IMR-90 (cell line): ENCODE data around the gene FLOT2. TPM values are rescaled to one million over a fixed set of nuclear protein-coding genes. Genes with fewer than 3 reads are reported as not detected.

Experiments used
- ATAC-seq: fragments of 200-7000 bp; cut with Tn5 transposase; 2 replicates; pipeline ENCODE4 v1.9.1; 2020; ENCODE audit warnings: low read depth, mild to moderate bottlenecking, moderate library complexity
- BruUV-seq: library from RNA; stranded (reverse); fragments of 400-500 nt; replicated peaks from 2 replicates; lab custom pipeline; 2021; lab: Mats Ljungman, UMichigan
- CTCF ChIA-PET: fragments of 300-600 bp; formaldehyde crosslinking; extraction: SDS; loops from one replicate; lab custom pipeline; 2021; ENCODE audit warnings: antibody characterized with exemption; lab: Yijun Ruan, JAX
- POLR2A ChIA-PET: fragments of 300-600 bp; sonication (Branson Sonifier 250); formaldehyde crosslinking; loops from one replicate; lab custom pipeline; 2022; ENCODE audit warnings: antibody characterized with exemption; ENCODE audit not compliant: unreplicated experiment; lab: Charles Lee
- DNase-seq: peaks from one replicate; pipeline ENCODE4 v3.0.0; 2013
- H2AFZ ChIP-seq: replicated peaks from 2 replicates; pipeline ENCODE3; 2013; ENCODE audit warnings: low read length, mild to moderate bottlenecking; ENCODE audit not compliant: poor library complexity
- H2AK5ac ChIP-seq: 2 replicates; pipeline ENCODE4 v1.6.1; 2013; ENCODE audit warnings: low read depth, low read length, inconsistent platforms
- H2AK9ac ChIP-seq: replicated peaks from 2 replicates; pipeline ENCODE3; 2013; ENCODE audit warnings: mild to moderate bottlenecking, low read depth, low read length, moderate library complexity; ENCODE audit not compliant: poor library complexity
- H2BK120ac ChIP-seq: 2 replicates; pipeline ENCODE4 v1.6.1; 2013; ENCODE audit warnings: low read depth, low read length, inconsistent platforms
- H2BK15ac ChIP-seq: 3 replicates; pipeline ENCODE4 v1.6.1; 2013; ENCODE audit warnings: low read depth, low read length, inconsistent platforms
- H2BK20ac ChIP-seq: 2 replicates; pipeline ENCODE4 v1.6.1; 2013; ENCODE audit warnings: low read depth, mild to moderate bottlenecking, inconsistent platforms, low read length, moderate library complexity
- H2BK5ac ChIP-seq: 2 replicates; pipeline ENCODE4 v1.6.1; 2013; ENCODE audit warnings: mild to moderate bottlenecking, low read depth, low read length, inconsistent platforms; ENCODE audit not compliant: poor library complexity, severe bottlenecking
- H3K14ac ChIP-seq: replicated peaks from 2 replicates; pipeline ENCODE4 v1.6.1; 2013; ENCODE audit warnings: low read depth, low read length, inconsistent platforms
- H3K18ac ChIP-seq: 2 replicates; pipeline ENCODE4 v1.6.1; 2013; ENCODE audit warnings: low read depth, low read length, control low read depth
- H3K23ac ChIP-seq: 2 replicates; pipeline ENCODE4 v1.6.1; 2013; ENCODE audit warnings: low read depth, low read length, inconsistent platforms
- H3K27ac ChIP-seq: 2 replicates; pipeline ENCODE4 v1.5.1; 2013; ENCODE audit warnings: mild to moderate bottlenecking, control low read depth, low read length; ENCODE audit not compliant: insufficient read depth
- H3K27me3 ChIP-seq: 2 replicates; pipeline ENCODE4 v1.6.1; 2013; ENCODE audit warnings: low read length; ENCODE audit not compliant: control insufficient read depth, insufficient read depth
- H3K36me3 ChIP-seq: 2 replicates; pipeline ENCODE4 v1.6.1; 2013; ENCODE audit warnings: low read length, mixed read lengths; ENCODE audit not compliant: control insufficient read depth, insufficient read depth
- H3K4ac ChIP-seq: 2 replicates; pipeline ENCODE4 v1.6.1; 2013; ENCODE audit warnings: low read depth, low read length, inconsistent platforms
- H3K4me1 ChIP-seq: 2 replicates; pipeline ENCODE4 v1.6.1; 2013; ENCODE audit warnings: low read length, mixed read lengths; ENCODE audit not compliant: control insufficient read depth, insufficient read depth
- H3K4me2 ChIP-seq: 2 replicates; pipeline ENCODE4 v1.6.1; 2013; ENCODE audit warnings: low read depth, mild to moderate bottlenecking, control low read depth, low read length, moderate library complexity
- H3K4me3 ChIP-seq: 2 replicates; pipeline ENCODE4 v1.5.1; 2013; ENCODE audit warnings: low read depth, mild to moderate bottlenecking, control low read depth, low read length, moderate library complexity; ENCODE audit not compliant: insufficient read depth
- H3K56ac ChIP-seq: 2 replicates; pipeline ENCODE4 v1.6.1; 2013; ENCODE audit warnings: low read length, inconsistent platforms; ENCODE audit not compliant: insufficient read depth; ENCODE audit errors: extremely low read depth
- H3K79me1 ChIP-seq, 2 experiments: 2 replicates each; pipeline ENCODE4 v1.6.1; 2013; ENCODE audit warnings: low read length in 2 of 2, inconsistent platforms in 1 of 2, low read depth in 1 of 2
- H3K9ac ChIP-seq: 2 replicates; pipeline ENCODE4 v1.6.1; 2013; ENCODE audit warnings: low read depth, low read length, control low read depth
- H3K9me1 ChIP-seq: 2 replicates; pipeline ENCODE4 v1.6.1; 2013; ENCODE audit warnings: low read length, inconsistent platforms; ENCODE audit not compliant: insufficient read depth
- H3K9me3 ChIP-seq: 2 replicates; pipeline ENCODE4 v1.6.1; 2013; ENCODE audit warnings: low read length; ENCODE audit not compliant: control insufficient read depth, insufficient read depth
- H4K20me1 ChIP-seq: 2 replicates; pipeline ENCODE4 v1.6.1; 2013; ENCODE audit warnings: low read length, inconsistent platforms; ENCODE audit not compliant: insufficient read depth
- H4K5ac ChIP-seq: 2 replicates; pipeline ENCODE4 v1.6.1; 2013; ENCODE audit warnings: mild to moderate bottlenecking, low read depth, low read length, control low read depth
- H4K8ac ChIP-seq, 2 experiments: 2 replicates each; pipeline ENCODE4 v1.6.1; 2013; ENCODE audit warnings: low read depth in 2 of 2, low read length in 2 of 2, control low read depth in 1 of 2, inconsistent platforms in 1 of 2
- H4K91ac ChIP-seq: 2 replicates; pipeline ENCODE4 v1.6.1; 2013; ENCODE audit warnings: low read depth, low read length, inconsistent platforms; ENCODE audit not compliant: insufficient read depth
- BHLHE40 ChIP-seq: fragments of 150-350 bp; IDR thresholded peaks from 2 replicates; pipeline ENCODE4 v1.6.1; 2016; ENCODE audit warnings: mild to moderate bottlenecking, low read depth, low read length
- CEBPB ChIP-seq: IDR thresholded peaks from 2 replicates; pipeline ENCODE4 v1.6.1; 2012; ENCODE audit warnings: low read depth, low read length, improper control_type of control experiment
- CHD1 ChIP-seq: IDR thresholded peaks from 2 replicates; pipeline ENCODE4 v1.6.1; 2012; ENCODE audit warnings: low read depth, low read length, improper control_type of control experiment
- FOS ChIP-seq: fragments of 150-350 bp; IDR thresholded peaks from 2 replicates; pipeline ENCODE4 v1.6.1; 2016; ENCODE audit warnings: low read depth, low read length
- MAFK ChIP-seq: IDR thresholded peaks from 2 replicates; pipeline ENCODE4 v1.6.1; 2012; ENCODE audit warnings: low read depth, low read length, improper control_type of control experiment
- MAZ ChIP-seq: IDR thresholded peaks from 2 replicates; pipeline ENCODE4 v1.6.1; 2012; ENCODE audit warnings: low read depth, mild to moderate bottlenecking, low read length, improper control_type of control experiment, moderate library complexity, borderline replicate concordance
- MXI1 ChIP-seq: IDR thresholded peaks from 2 replicates; pipeline ENCODE4 v1.6.1; 2012; ENCODE audit warnings: low read depth, mild to moderate bottlenecking, low read length, moderate library complexity, borderline replicate concordance
- NFE2L2 ChIP-seq: fragments of 150-350 bp; IDR thresholded peaks from 2 replicates; pipeline ENCODE4 v1.6.1; 2016; ENCODE audit warnings: low read depth, mild to moderate bottlenecking, low read length
- POLR2A ChIP-seq: IDR thresholded peaks from 2 replicates; pipeline ENCODE4 v1.6.1; 2012; ENCODE audit warnings: mild to moderate bottlenecking, low read depth, low read length
- RAD21 ChIP-seq: IDR thresholded peaks from 2 replicates; pipeline ENCODE4 v1.6.1; 2012; ENCODE audit warnings: low read length, improper control_type of control experiment
- RCOR1 ChIP-seq: IDR thresholded peaks from 2 replicates; pipeline ENCODE4 v1.6.1; 2012; ENCODE audit warnings: mild to moderate bottlenecking, low read length, improper control_type of control experiment; ENCODE audit not compliant: insufficient replicate concordance
- RFX5 ChIP-seq: IDR thresholded peaks from 2 replicates; pipeline ENCODE4 v1.8.0; 2012; ENCODE audit warnings: low read depth, mild to moderate bottlenecking, low read length, moderate library complexity
- SMC3 ChIP-seq: fragments of 150-350 bp; IDR thresholded peaks from 2 replicates; pipeline ENCODE4 v1.6.1; 2016; ENCODE audit warnings: low read depth, mild to moderate bottlenecking, antibody characterized with exemption, low read length, moderate library complexity
- WGBS, 2 experiments: methylation state at CpG; one replicate each; pipeline versions ENCODE4 v1.1.5 to v1.1.7; 2013; ENCODE audit warnings: missing lambda C conversion rate in 2 of 2; ENCODE audit not compliant: insufficient read length in 1 of 2; ENCODE audit errors: extremely low coverage in 2 of 2; 5-methylcytosine and 5-hydroxymethylcytosine counted together
- dilution Hi-C: fragments of 300-500 bp; cut with HindIII; formaldehyde crosslinking; loops from one replicate; pipeline ENCODE4 v1.14.3; 2018; ENCODE audit warnings: low sequenced_read_pairs; ENCODE audit not compliant: unreplicated experiment
- in situ Hi-C: fragments of 300-500 bp; cut with MboI; formaldehyde crosslinking; loops from 3 replicates; pipeline ENCODE4 v1.14.3; 2019; ENCODE audit warnings: low sequenced_read_pairs, inconsistent platforms, mixed read lengths
- intact Hi-C: fragments of 100-400 bp; cut with micrococcal nuclease; formaldehyde crosslinking; loops from 2 replicates; pipeline ENCODE4 v1.10.0; 2022
- polyA plus RNA-seq, 3 experiments: library from polyadenylated mRNA; depleted of rRNA; stranded (reverse); fragments of >200 nt; gene quantifications; 2 replicates each; pipeline ENCODE4 v1.2.3, GENCODE V29; 2012; ENCODE audit warnings: low replicate concordance in 1 of 3
- total RNA-seq: library from RNA; depleted of rRNA; stranded (reverse); fragments of >200 nt; gene quantifications from 2 replicates; pipeline ENCODE4 v1.2.3, GENCODE V29; 2012
- TF ChIP-seq, protein P1 (sequence below): fragments of 150-350 bp; IDR thresholded peaks from 2 replicates; pipeline ENCODE4 v1.6.1; 2017; ENCODE audit warnings: mild to moderate bottlenecking, antibody characterized with exemption, low read length, low read depth
- TF ChIP-seq, protein P2 (sequence below): fragments of 150-350 bp; IDR thresholded peaks from 2 replicates; pipeline ENCODE4 v1.6.1; 2016; ENCODE audit warnings: low read depth, mild to moderate bottlenecking, low read length, moderate library complexity, borderline replicate concordance
- TF ChIP-seq, protein P3 (sequence below): conservative IDR thresholded peaks from 2 replicates; pipeline ENCODE4 v1.5.1; 2012; ENCODE audit warnings: mild to moderate bottlenecking, low read depth, low read length, improper control_type of control experiment

FLOT2 gene
- total and polyA plus RNA-seq, 2 of the 4 experiments (the other 2 are of a cell fraction) = 19.7 to 67.9 TPM

DNA sequence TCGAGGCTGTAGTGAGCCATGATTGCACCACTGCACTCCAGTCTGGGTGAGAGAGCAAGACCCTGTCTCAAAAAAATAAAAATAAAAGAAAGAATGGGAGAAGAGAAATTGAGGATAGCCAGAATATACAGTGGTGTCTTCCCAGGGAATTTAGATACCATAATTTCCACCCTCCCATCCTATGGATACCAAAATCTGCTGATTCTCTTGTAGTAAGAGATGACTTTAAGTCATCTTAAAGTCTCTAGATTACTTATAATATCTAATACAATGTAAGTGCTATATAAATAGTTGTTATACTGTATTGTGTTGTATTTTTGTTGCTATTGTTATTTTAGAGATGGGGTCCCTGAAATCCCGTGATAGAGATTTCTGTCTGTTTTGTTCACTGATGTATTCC, 44.2 kb downstream of the FLOT2 start:
- peaks cover 15 to 16% of the 10 kb centered on the region in 2 experiments for H3K79me1 ChIP-seq

More for the DNA sequence above, 44.2 kb downstream of the FLOT2 start:
- intact Hi-C loops (no loop called here), dilution Hi-C loops (no loop called here), in situ Hi-C loops (no loop called here)
- H3K4me3 ChIP-seq = no peak overlapping the region
- DNase-seq (no peak), ATAC-seq (no peak)
- no CpG with 5 or more reads among the region's 2 CpGs for WGBS, 2 experiments
- no peak overlapping the region for H2BK15ac ChIP-seq
- ChIA-PET POLR2A (no interaction called here), CTCF (no interaction called here)
- H3K36me3 ChIP-seq = peaks cover 11% of the 10 kb centered on the region
- H4K8ac ChIP-seq = no peak overlapping the region; a peak in 1 of 4 replicates
- H2BK120ac ChIP-seq = no peak overlapping the region
- no peak overlapping the region for H3K4me2 ChIP-seq
- no peak overlapping the region for H3K18ac ChIP-seq
- TF ChIP-seq CEBPB (no peak), BHLHE40 (no peak), MXI1 (no peak), MAZ (no peak), SMC3 (no peak), RAD21 (no peak), RFX5 (no peak), FOS (no peak), MAFK (no peak), POLR2A (no peak), NFE2L2 (no peak), CHD1 (no peak), RCOR1 (no peak)
- TF ChIP-seq, protein P1, sequence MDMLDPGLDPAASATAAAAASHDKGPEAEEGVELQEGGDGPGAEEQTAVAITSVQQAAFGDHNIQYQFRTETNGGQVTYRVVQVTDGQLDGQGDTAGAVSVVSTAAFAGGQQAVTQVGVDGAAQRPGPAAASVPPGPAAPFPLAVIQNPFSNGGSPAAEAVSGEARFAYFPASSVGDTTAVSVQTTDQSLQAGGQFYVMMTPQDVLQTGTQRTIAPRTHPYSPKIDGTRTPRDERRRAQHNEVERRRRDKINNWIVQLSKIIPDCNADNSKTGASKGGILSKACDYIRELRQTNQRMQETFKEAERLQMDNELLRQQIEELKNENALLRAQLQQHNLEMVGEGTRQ = no peak
- TF ChIP-seq, protein P2, sequence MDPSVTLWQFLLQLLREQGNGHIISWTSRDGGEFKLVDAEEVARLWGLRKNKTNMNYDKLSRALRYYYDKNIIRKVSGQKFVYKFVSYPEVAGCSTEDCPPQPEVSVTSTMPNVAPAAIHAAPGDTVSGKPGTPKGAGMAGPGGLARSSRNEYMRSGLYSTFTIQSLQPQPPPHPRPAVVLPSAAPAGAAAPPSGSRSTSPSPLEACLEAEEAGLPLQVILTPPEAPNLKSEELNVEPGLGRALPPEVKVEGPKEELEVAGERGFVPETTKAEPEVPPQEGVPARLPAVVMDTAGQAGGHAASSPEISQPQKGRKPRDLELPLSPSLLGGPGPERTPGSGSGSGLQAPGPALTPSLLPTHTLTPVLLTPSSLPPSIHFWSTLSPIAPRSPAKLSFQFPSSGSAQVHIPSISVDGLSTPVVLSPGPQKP = no peak
- TF ChIP-seq, protein P3, sequence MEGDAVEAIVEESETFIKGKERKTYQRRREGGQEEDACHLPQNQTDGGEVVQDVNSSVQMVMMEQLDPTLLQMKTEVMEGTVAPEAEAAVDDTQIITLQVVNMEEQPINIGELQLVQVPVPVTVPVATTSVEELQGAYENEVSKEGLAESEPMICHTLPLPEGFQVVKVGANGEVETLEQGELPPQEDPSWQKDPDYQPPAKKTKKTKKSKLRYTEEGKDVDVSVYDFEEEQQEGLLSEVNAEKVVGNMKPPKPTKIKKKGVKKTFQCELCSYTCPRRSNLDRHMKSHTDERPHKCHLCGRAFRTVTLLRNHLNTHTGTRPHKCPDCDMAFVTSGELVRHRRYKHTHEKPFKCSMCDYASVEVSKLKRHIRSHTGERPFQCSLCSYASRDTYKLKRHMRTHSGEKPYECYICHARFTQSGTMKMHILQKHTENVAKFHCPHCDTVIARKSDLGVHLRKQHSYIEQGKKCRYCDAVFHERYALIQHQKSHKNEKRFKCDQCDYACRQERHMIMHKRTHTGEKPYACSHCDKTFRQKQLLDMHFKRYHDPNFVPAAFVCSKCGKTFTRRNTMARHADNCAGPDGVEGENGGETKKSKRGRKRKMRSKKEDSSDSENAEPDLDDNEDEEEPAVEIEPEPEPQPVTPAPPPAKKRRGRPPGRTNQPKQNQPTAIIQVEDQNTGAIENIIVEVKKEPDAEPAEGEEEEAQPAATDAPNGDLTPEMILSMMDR = no peak
- no TSS peak for BruUV-seq
- H2BK20ac ChIP-seq = no peak overlapping the region
- H3K56ac ChIP-seq = no peak overlapping the region
- H2AK9ac ChIP-seq = no peak overlapping the region
- H2AFZ ChIP-seq = no peak overlapping the region
- peaks cover 4% of the 10 kb centered on the region; the same call in 1 of the 2 replicates for H3K9me1 ChIP-seq
- no peak overlapping the region for H3K27ac ChIP-seq
- no peak overlapping the region for H2BK5ac ChIP-seq
- H3K14ac ChIP-seq = no peak overlapping the region
- H2AK5ac ChIP-seq = no peak overlapping the region
- H3K23ac ChIP-seq = no peak overlapping the region
- H3K9me3 ChIP-seq = no peaks in the 10 kb centered on the region
- H3K9ac ChIP-seq = no peak overlapping the region
- H3K4ac ChIP-seq = no peak overlapping the region
- H3K4me1 ChIP-seq = no peaks in the 10 kb centered on the region
- no peak overlapping the region for H4K5ac ChIP-seq
- H3K27me3 ChIP-seq = no peaks in the 10 kb centered on the region
- no peaks in the 10 kb centered on the region for H4K20me1 ChIP-seq
- no peak overlapping the region for H4K91ac ChIP-seq
